ENCODE data around the gene QSOX2.

Gene QSOX2

GRCh38 chr9:136196404-136197083 lies 49.1 kb downstream of the QSOX2 start:
- TF ChIP-seq ZNF473 (tag by site-specific recombination; IDR thresholded peaks at IDR 0.05): no peak
- TF ChIP-seq PRDM6 (tag by site-specific recombination; IDR thresholded peaks at IDR 0.05): peak; percentile 59; the same call in 1 of the 2 replicates
- no peak for TF ChIP-seq ZNF366 (tag by site-specific recombination; conservative IDR thresholded peaks at IDR 0.05)
- no peak for TF ChIP-seq ZNF558 (tag by site-specific recombination; IDR thresholded peaks at IDR 0.05)
- TF ChIP-seq BCL11A (tag by site-specific recombination; IDR thresholded peaks at IDR 0.05; ENCODE audit: low read depth): no peak
- 0 out of 2 replicates have a peak, but pooled peaks have one; percentile 11 for TF ChIP-seq ZNF223 (tag by site-specific recombination; IDR thresholded peaks at IDR 0.05)
- TF ChIP-seq BCL11B (tag by site-specific recombination; IDR thresholded peaks at IDR 0.05; ENCODE audit: low read depth): no peak
- peak; percentile 61; the same call in 1 of the 2 replicates for TF ChIP-seq GLIS1 (tag by site-specific recombination; IDR thresholded peaks at IDR 0.05)
- TF ChIP-seq ZNF677 (tag by site-specific recombination; IDR thresholded peaks at IDR 0.05): no peak
- TF ChIP-seq TCF7L2 (IDR thresholded peaks at IDR 0.05; ENCODE audit: borderline replicate concordance, low read depth, low read length): 0 out of 2 replicates have a peak, but pooled peaks have one; percentile 64
- TF ChIP-seq PRDM1 (tag by site-specific recombination; IDR thresholded peaks at IDR 0.05): peak; percentile 79
- TF ChIP-seq REPIN1 (tag by site-specific recombination; IDR thresholded peaks at IDR 0.05; ENCODE audit: low read depth): no peak
- no peak for TF ChIP-seq ZNF175 (tag by site-specific recombination; IDR thresholded peaks at IDR 0.05)
- TF ChIP-seq KLF1 (tag by site-specific recombination; IDR thresholded peaks at IDR 0.05): peak; percentile 10; the same call in 1 of the 2 replicates
- peak; percentile 37; the same call in 1 of the 2 replicates for TF ChIP-seq ZIC2 (tag by site-specific recombination; IDR thresholded peaks at IDR 0.05)
- TF ChIP-seq ZNF768 (tag by site-specific recombination; IDR thresholded peaks at IDR 0.05): no peak

GRCh38 chr9:136194540-136194939 lies 51.1 kb downstream of the QSOX2 start:
- H3K36me3 ChIP-seq (ENCODE audit: control insufficient read depth in 2 of 2, insufficient read depth in 1 of 2, low read length in 2 of 2): no peaks in the 10 kb centered on the region
- H3K4me1 ChIP-seq (ENCODE audit: control insufficient read depth, insufficient read depth, low read length): peaks cover 2% of the 10 kb centered on the region; the same call in 1 of the 2 replicates
- H3K27ac ChIP-seq (ENCODE audit: extremely low read depth, low read depth, low read length): no peak overlapping the region
- H3K4me3 ChIP-seq (ENCODE audit: low read depth, low read length): no peak overlapping the region
- no peaks in the 10 kb centered on the region for H3K9me3 ChIP-seq (ENCODE audit: control insufficient read depth, insufficient read depth, low read depth, low read length)
- ChIA-PET POLR2A (no interaction called here), CTCF (no interaction called here)
- TF ChIP-seq ZNF169 (tag by site-specific recombination; IDR thresholded peaks at IDR 0.05) (no peak), WT1 (tag by site-specific recombination; IDR thresholded peaks at IDR 0.05) (peak; percentile 97), BCL11B (tag by site-specific recombination; IDR thresholded peaks at IDR 0.05; ENCODE audit: low read depth) (0 out of 2 replicates have a peak, but pooled peaks have one; percentile 45), SP2 (tag by site-specific recombination; IDR thresholded peaks at IDR 0.05) (peak; percentile 62)
- TF ChIP-seq, protein P1, sequence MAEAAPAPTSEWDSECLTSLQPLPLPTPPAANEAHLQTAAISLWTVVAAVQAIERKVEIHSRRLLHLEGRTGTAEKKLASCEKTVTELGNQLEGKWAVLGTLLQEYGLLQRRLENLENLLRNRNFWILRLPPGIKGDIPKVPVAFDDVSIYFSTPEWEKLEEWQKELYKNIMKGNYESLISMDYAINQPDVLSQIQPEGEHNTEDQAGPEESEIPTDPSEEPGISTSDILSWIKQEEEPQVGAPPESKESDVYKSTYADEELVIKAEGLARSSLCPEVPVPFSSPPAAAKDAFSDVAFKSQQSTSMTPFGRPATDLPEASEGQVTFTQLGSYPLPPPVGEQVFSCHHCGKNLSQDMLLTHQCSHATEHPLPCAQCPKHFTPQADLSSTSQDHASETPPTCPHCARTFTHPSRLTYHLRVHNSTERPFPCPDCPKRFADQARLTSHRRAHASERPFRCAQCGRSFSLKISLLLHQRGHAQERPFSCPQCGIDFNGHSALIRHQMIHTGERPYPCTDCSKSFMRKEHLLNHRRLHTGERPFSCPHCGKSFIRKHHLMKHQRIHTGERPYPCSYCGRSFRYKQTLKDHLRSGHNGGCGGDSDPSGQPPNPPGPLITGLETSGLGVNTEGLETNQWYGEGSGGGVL (tag by site-specific recombination; IDR thresholded peaks at IDR 0.05): peak; percentile 74
- TF ChIP-seq, protein P2, sequence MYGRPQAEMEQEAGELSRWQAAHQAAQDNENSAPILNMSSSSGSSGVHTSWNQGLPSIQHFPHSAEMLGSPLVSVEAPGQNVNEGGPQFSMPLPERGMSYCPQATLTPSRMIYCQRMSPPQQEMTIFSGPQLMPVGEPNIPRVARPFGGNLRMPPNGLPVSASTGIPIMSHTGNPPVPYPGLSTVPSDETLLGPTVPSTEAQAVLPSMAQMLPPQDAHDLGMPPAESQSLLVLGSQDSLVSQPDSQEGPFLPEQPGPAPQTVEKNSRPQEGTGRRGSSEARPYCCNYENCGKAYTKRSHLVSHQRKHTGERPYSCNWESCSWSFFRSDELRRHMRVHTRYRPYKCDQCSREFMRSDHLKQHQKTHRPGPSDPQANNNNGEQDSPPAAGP (tag by site-specific recombination; IDR thresholded peaks at IDR 0.05): peak; percentile 83

More at GRCh38 chr9:136196404-136197083, 49.1 kb downstream of the QSOX2 start:
- Histone ChIP-seq H3K4me1 (ENCODE audit: control insufficient read depth, insufficient read depth, low read length) (no peaks in the 10 kb centered on the region; the same call in 1 of the 2 replicates), H3K9me3 (ENCODE audit: control insufficient read depth, insufficient read depth, low read depth, low read length) (no peaks in the 10 kb centered on the region), H3K27ac (ENCODE audit: extremely low read depth, low read depth, low read length) (no peak overlapping the region), H3K36me3 (ENCODE audit: control insufficient read depth in 2 of 2, insufficient read depth in 1 of 2, low read length in 2 of 2) (no peaks in the 10 kb centered on the region), H3K4me3 (ENCODE audit: low read depth, low read length) (no peak overlapping the region)
- CTCF ChIA-PET: interaction anchor here (0.6 to 0.9 kb wide), 2 partner anchors 58 to 64 kb away, joined by 4 to 5 read pairs; no protein-coding TSS in a partner anchor
- POLR2A ChIA-PET: interaction anchor here (1.4 kb wide), 1 partner anchor 71 kb away, joined by 3 read pairs; no protein-coding TSS in a partner anchor

Data from HEK293 (cell line).